Epithelial cell of proximal tubule (primary cell): ENCODE data around the gene ZFHX3. TPM values are rescaled to one million over a fixed set of nuclear protein-coding genes. Genes with fewer than 3 reads are reported as not detected.

Experiments used
- DNase-seq: peaks from one replicate; pipeline ENCODE4 v3.0.0-alpha.2; 2011; ENCODE audit warnings: low read depth
- H3K4me3 ChIP-seq: 2 replicates; pipeline ENCODE4 v1.5.1; 2011; ENCODE audit warnings: low read depth, mild to moderate bottlenecking, low read length
- total RNA-seq: library from RNA; depleted of rRNA; stranded (reverse); fragments of >200 nt; gene quantifications from 2 replicates; pipeline ENCODE4 v1.2.3, GENCODE V29; 2015
- TF ChIP-seq, protein P1 (sequence below): conservative IDR thresholded peaks from 2 replicates; pipeline ENCODE4 v1.5.1; 2012; ENCODE audit warnings: low read depth, mild to moderate bottlenecking, low read length

Gene ZFHX3
- total RNA-seq, 1 donor from 2014 or later = 9.6 TPM

GRCh38 chr16:73037845-73038570, 9.9 kb downstream of the ZFHX3 start:
- H3K4me3 ChIP-seq = no peak overlapping the region
- TF ChIP-seq, protein P1, sequence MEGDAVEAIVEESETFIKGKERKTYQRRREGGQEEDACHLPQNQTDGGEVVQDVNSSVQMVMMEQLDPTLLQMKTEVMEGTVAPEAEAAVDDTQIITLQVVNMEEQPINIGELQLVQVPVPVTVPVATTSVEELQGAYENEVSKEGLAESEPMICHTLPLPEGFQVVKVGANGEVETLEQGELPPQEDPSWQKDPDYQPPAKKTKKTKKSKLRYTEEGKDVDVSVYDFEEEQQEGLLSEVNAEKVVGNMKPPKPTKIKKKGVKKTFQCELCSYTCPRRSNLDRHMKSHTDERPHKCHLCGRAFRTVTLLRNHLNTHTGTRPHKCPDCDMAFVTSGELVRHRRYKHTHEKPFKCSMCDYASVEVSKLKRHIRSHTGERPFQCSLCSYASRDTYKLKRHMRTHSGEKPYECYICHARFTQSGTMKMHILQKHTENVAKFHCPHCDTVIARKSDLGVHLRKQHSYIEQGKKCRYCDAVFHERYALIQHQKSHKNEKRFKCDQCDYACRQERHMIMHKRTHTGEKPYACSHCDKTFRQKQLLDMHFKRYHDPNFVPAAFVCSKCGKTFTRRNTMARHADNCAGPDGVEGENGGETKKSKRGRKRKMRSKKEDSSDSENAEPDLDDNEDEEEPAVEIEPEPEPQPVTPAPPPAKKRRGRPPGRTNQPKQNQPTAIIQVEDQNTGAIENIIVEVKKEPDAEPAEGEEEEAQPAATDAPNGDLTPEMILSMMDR = no peak
- no peak for DNase-seq

- no peak for DNase-seq
- no peak overlapping the region for H3K4me3 ChIP-seq
- TF ChIP-seq, protein P1 = no peak
Observed at GRCh38 chr16:73037331-73037745, 10.6 kb downstream of the ZFHX3 start.

DNA sequence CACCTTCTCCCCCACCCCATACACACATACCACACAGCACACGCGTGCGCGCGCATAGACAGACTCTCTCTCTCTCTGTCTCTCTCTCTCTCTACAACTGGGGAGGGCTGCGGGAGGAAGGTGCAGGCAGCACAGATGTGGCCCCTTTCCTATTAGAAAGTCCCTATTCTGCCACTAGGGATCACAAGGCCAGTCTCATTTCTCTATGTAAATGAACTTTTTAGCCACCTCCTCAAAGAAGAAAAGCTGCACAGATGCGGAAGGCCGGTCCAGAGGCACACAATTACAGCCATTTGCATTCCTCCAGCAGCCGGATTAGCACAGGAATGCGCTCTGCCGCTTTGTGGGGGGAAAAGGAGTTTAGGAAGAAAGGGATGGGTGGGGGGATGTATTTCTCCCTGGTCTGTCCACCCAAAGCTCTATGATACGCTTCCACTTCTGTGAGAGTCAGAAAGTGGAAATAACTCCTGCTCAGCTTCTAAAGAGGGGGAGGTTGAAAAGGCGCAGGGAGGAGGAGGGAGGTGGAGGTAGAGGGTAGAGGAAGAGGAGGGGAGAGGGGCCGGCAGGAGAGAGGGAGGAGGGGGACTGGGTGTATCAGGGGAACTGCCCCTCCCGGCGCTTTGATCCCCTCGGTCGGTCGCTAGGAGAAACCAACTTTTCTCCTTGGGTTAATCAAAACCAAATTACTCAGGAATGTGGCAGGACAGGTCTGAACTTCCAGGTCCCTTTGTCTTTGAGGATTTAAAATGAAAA, 11.7 kb downstream of the ZFHX3 start:
- DNase-seq = no peak

DNA sequence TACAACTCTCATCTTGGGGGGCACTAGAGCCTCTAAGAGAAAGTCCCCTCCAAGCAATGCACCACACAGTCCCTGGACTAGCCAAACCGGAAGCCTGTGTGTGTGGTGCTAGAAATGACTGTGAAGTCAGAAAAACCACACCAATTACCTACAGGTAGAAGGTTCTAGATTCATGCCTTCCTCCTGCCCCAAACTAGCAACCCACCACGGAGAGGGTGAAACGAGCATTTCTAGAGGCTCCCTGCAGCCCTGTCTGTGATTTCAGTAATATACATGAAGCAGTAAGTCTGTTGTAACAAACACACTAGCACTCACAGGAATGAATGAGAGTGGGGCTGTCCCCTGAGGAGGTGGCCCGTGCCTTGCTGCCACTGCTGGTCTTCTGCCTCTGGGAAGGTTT, 13.6 kb downstream of the ZFHX3 start:
- TF ChIP-seq, protein P1 = no peak
- DNase-seq = no peak
- no peak overlapping the region for H3K4me3 ChIP-seq

More for the DNA sequence above, 11.7 kb downstream of the ZFHX3 start:
- no peak overlapping the region for H3K4me3 ChIP-seq
- TF ChIP-seq, protein P1 = no peak

GRCh38 chr16:73033271-73033998, 14.5 kb downstream of the ZFHX3 start:
- H3K4me3 ChIP-seq = no peak overlapping the region
- DNase-seq = no peak
- TF ChIP-seq, protein P1 = no peak

- H3K4me3 ChIP-seq = no peak overlapping the region
- TF ChIP-seq, protein P1 = no peak
- DNase-seq = no peak
Observed at GRCh38 chr16:73032541-73033270, 15.2 kb downstream of the ZFHX3 start.
